Daoy (cell line): Measurements from ENCODE around the gene RPRD2. TPM values are rescaled to one million over a fixed set of nuclear protein-coding genes. Genes with fewer than 3 reads are reported as not detected.
"Not testable (repeated sequence)": the region's sequence is repeated elsewhere in the genome, so short reads cannot be mapped to it uniquely, and the experiment has no call there.

ENCODE experiments used
- DNase-seq: peaks from one replicate; pipeline ENCODE4 v3.0.0-alpha.2; 2015; ENCODE audit warnings: low read depth
- total RNA-seq: library from RNA; depleted of rRNA; stranded (reverse); fragments of >200 nt; shearing (Covaris generic); gene quantifications from 2 replicates; pipeline ENCODE4 v1.2.3, GENCODE V29; 2014; rRNA removed

RPRD2 gene
- 8.5 and 9.2 TPM in 2 replicates for total RNA-seq

DNA sequence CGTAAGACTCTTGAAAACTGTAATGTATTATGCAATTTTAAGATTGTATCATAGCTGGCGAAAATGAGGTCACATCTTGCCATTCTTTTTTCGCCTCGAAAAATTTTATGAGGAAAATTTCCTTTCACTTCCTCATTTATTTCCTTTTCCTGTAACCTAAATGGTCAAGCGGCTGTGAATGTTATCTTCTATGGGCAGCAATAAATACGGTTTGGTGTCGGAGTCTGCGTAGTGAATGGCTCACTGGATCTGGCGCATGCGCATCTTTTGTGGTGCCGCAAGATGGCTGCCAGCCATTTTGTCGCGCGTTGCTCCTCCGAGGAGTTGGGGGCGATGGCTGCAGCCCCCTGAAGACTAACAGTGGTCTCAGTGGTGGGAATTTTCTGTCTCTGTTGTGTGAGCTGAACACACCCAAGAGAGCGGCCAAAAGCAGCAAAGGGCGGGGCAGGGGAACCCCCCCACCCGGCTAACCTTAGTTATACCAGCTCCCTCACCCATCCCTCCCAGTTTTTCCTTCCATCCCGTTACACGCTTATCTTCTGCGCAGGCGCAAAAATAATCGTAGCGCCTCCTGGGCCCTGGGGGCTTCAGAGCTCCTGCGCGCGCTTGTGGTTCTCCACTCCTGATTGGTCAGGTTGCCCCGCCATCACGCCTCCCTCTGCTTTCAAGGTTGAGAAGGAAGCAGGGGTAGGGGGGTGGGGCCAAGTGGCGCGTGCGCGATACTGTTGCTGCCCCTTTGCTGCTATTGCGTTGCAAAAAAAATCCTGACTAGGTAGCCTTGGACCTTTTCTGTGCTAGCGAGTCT lies at the start of gene RPRD2:
Gene RPRD2, plus strand, starts transcription at position 722 of the 805 bp plus-strand sequence. CDS start 568 bp downstream, outside the sequence.
- DNase-seq: peak; percentile 100

DNA sequence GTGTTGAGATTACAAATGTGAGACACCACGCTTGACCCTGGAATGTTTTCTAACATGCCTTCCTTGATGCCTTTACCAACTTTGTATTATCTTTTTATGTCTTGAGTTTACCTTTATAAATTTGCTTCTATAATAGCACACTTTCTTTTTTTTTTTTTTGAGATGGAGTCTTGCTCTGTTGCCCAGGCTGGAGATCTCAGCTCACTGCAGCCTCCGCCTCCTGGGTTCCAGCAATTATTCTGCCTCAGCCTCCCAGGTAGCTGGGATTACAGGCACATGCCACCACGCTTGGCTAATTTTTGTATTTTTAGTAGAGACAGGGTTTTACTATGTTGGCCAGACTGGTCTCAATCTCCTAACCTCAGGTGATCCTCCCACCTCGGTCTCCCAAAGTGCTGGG lies 49.3 kb upstream of the RPRD2 start:
- DNase-seq: not testable (repeated sequence)

GRCh38 chr1:150320667-150320978 lies 43.3 kb upstream of the RPRD2 start:
- DNase-seq: no peak

GRCh38 chr1:150321826-150322166 lies 42.2 kb upstream of the RPRD2 start:
- DNase-seq: no peak

- no peak for DNase-seq
Measured at GRCh38 chr1:150322310-150322709, 41.6 kb upstream of the RPRD2 start.

GRCh38 chr1:150332651-150333290 lies 31.2 kb upstream of the RPRD2 start:
- no peak for DNase-seq

DNA sequence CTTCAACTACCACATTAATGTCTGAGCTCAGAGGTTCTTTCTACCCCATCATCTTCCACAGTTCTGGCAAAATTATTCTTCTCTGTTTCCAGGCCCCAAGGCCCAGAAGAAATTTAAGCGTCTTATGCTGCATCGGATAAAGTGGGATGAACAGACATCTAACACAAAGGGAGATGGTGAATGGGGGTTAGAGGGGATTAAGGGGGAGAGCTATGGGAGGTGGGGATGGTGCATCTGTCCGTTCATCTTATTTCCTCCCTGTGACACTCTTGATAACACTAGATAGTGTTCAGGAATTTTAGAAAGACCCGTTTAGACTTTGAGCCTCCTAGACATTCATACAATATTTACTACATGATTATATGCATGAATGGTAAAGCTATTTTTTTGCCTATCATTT lies 17.6 kb upstream of the RPRD2 start:
- DNase-seq: no peak

GRCh38 chr1:150352866-150353265 lies 11.1 kb upstream of the RPRD2 start:
- DNase-seq: no peak

GRCh38 chr1:150362721-150363425 lies 1.1 kb upstream of the RPRD2 start:
- no peak for DNase-seq

GRCh38 chr1:150364231-150365003 lies 470 bp downstream of the RPRD2 start:
- peak; percentile 89 for DNase-seq

DNA sequence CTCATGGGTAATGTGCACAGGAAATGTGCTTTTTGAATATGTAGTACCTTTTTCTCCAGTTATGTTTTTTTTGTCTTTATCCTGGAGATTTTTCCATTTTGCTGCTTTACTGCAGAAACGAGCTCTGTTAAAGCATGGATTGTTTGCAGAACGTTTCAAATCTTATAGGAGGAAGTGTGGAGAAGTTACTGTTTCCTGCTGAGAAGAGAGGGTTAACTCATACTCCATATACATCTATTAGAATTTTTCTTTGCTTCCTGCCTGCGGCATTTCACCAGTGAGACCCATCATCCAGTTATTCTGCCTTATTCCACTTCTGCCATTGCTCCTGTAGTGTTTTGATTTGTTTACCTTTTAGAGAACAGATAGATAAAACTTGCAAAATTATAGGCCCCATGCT lies 2.0 kb downstream of the RPRD2 start:
- no peak for DNase-seq

- DNase-seq: no peak
Measured at GRCh38 chr1:150366416-150367296, 2.7 kb downstream of the RPRD2 start.

GRCh38 chr1:150371110-150371509 lies 7.2 kb downstream of the RPRD2 start:
- no peak for DNase-seq

DNA sequence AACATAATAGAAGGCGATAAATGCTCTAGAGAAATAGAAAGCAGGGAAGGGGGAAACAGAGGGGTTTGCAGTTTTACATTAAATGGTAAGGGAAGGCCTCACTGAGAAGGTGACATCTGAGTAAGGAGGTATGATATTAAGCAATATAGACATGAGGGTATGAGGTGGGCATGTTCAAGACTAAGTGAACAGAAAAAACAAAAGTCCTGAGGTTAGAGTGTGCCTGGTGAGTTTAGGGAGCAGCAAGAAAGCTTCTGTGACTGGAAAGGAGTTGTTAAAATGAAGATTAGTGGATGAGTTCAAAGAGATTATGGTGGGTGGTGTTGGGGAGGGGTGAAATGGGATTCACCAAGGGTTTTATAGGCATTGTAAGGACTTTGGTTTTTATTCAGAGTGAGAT lies 8.6 kb downstream of the RPRD2 start:
- DNase-seq: no peak

GRCh38 chr1:150376110-150376509 lies 12.2 kb downstream of the RPRD2 start:
- DNase-seq: no peak

DNA sequence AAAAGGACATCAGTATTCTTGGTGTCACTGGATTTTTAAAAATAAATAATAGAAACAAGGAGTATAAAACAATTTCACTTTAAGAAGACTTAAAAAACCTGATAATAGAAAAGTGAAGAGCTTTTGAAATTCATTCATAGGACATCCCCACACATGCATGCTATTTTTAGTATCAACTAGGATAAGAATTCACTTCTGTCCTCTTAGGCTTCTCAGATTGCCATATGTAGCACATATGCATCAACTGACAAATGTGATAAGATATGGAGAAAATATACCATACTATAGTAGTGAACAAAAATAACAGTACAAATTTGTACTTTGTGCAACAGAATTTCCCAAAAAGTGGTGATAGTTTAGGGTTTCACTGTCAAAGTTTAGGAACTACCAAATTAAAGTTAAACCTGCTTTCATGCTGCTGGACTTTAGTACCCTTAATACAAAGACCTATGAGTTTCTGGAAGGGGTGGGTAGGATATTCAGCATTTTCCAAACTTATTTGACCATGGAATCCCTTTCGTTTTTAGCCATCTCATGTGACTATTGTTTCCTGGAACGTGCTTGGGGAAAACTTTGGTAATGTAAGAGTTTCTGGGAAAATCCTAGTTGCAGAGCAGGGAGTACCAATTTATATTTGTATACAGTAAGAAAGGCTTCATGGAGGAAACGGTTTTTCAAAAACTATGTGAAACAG lies 19.8 kb downstream of the RPRD2 start:
- DNase-seq: no peak

DNA sequence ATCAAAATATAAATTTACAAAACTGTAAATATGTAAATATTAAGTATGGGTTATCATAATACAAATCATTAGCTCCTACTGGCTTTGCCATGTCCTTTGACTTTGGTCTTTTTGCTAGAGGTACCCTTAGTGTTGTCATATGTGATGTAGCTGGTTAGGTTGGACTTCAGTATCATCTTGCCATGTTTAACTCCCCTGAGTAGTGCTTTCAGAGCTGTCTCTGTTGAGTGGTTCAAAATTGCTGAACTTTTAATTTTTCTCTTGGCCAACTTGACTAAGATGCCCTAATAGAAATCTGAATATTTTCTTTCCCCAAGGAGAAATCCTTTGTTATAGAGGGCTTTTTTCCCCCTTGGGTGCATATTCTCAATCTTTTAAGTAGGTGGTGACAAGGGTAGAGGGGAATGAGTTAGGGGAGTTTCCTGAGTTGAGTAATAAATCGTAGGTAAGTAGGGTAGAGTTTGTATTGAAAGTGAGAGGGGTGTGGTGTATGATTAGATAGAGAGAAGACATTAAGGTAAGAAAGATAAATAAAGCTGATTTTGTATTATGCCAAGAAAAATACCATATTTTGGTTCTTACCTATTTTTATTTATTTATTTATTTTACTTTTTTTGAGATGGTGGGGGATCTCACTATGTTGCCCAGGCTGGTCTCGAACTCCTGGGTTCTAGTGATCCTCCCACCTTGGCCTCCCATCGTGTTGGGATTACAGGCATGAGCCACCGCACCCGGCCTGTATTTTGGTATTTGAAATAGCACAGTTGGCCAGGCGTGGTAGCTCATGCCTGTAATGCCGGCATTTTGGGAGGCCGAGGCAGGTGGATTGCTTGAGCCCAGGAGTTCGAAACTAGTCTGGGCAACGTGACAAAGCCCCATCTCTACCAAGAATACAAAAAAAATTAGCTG lies 21.8 kb downstream of the RPRD2 start:
- DNase-seq: no peak

- no peak for DNase-seq
Measured at GRCh38 chr1:150386592-150386991, 22.6 kb downstream of the RPRD2 start.

GRCh38 chr1:150387200-150387599 lies 23.3 kb downstream of the RPRD2 start:
- DNase-seq: no peak
